Keratinocyte (primary cell): ENCODE results near the gene TMEM184A. TPM values are rescaled to one million over a fixed set of nuclear protein-coding genes. Genes with fewer than 3 reads are reported as not detected.

Source experiments
- DNase-seq: peaks from one replicate; pipeline ENCODE4 v3.0.0-alpha.2; 2011; ENCODE audit warnings: low read depth, missing footprints, low spot score
- FAIRE-seq: peaks from 2 replicates; lab custom pipeline; 2011; peaks lifted over from hg19 to GRCh38; lab: Jason Lieb, UNC
- H2AFZ ChIP-seq: 2 replicates; pipeline ENCODE4 v1.6.0; 2012; ENCODE audit warnings: low read length, control low read depth, inconsistent platforms; ENCODE audit not compliant: control insufficient read depth
- H3K27ac ChIP-seq: 2 replicates; pipeline ENCODE4 v1.5.1; 2011; ENCODE audit warnings: low read length; ENCODE audit not compliant: control insufficient read depth, insufficient read depth
- H3K27me3 ChIP-seq: 3 replicates; pipeline ENCODE4 v1.6.0; 2011; ENCODE audit warnings: low read length; ENCODE audit not compliant: control insufficient read depth, insufficient read depth; ENCODE audit errors: extremely low read depth
- H3K36me3 ChIP-seq, 2 experiments: 2 replicates in 1 of 2; 3 replicates in 1 of 2; pipeline ENCODE4 v1.5.1; 2011; ENCODE audit warnings: low read length in 2 of 2, mild to moderate bottlenecking in 1 of 2; ENCODE audit not compliant: control insufficient read depth in 2 of 2, insufficient read depth in 2 of 2; ENCODE audit errors: extremely low read depth in 1 of 2
- H3K4me1 ChIP-seq: 3 replicates; pipeline ENCODE4 v1.5.1; 2011; ENCODE audit warnings: low read length; ENCODE audit not compliant: control insufficient read depth, insufficient read depth; ENCODE audit errors: extremely low read depth
- H3K4me2 ChIP-seq: 3 replicates; pipeline ENCODE4 v1.6.0; 2011; ENCODE audit warnings: low read depth, low read length; ENCODE audit not compliant: control insufficient read depth, insufficient read depth; ENCODE audit errors: extremely low read depth
- H3K4me3 ChIP-seq, 3 experiments: fragments of 200-600 bp in 1 of 3; sonication (generic) in 1 of 3; 2 replicates in 2 of 3; 3 replicates in 1 of 3; pipeline ENCODE4 v1.5.1; 2011 to 2016; ENCODE audit warnings: low read length in 3 of 3, mild to moderate bottlenecking in 3 of 3, control low read depth in 2 of 3, inconsistent platforms in 1 of 3, low read depth in 1 of 3, mixed read lengths in 1 of 3, mixed run types in 1 of 3, moderate library complexity in 1 of 3; ENCODE audit not compliant: control insufficient read depth in 2 of 3, insufficient read depth in 2 of 3; ENCODE audit errors: extremely low read depth in 1 of 3
- H3K79me2 ChIP-seq: 2 replicates; pipeline ENCODE4 v1.6.0; 2012; ENCODE audit warnings: low read length; ENCODE audit not compliant: control insufficient read depth, insufficient read depth
- H3K9ac ChIP-seq: 3 replicates; pipeline ENCODE4 v1.6.0; 2011; ENCODE audit warnings: low read length; ENCODE audit not compliant: control insufficient read depth, insufficient read depth; ENCODE audit errors: extremely low read depth
- H3K9me1 ChIP-seq: 3 replicates; pipeline ENCODE4 v1.6.0; 2011; ENCODE audit warnings: low read length; ENCODE audit not compliant: control insufficient read depth, insufficient read depth; ENCODE audit errors: extremely low read depth
- H3K9me3 ChIP-seq: 2 replicates; pipeline ENCODE4 v1.5.1; 2012; ENCODE audit warnings: low read depth, low read length; ENCODE audit not compliant: control insufficient read depth
- H4K20me1 ChIP-seq: 3 replicates; pipeline ENCODE4 v1.6.0; 2011; ENCODE audit warnings: low read length; ENCODE audit not compliant: control insufficient read depth, insufficient read depth; ENCODE audit errors: extremely low read depth
- CTCF ChIP-seq, 3 experiments: IDR thresholded peaks in 1 of 3; conservative IDR thresholded peaks in 1 of 3; optimal IDR thresholded peaks in 1 of 3; 2 replicates in 2 of 3; 3 replicates in 1 of 3; pipeline versions ENCODE3 to v1.5.1; 2011; ENCODE audit warnings: low read length in 3 of 3, mild to moderate bottlenecking in 3 of 3, moderate library complexity in 2 of 3, control low read depth in 1 of 3, inconsistent platforms in 1 of 3; ENCODE audit not compliant: insufficient read depth in 2 of 3; ENCODE audit errors: extremely low read depth in 1 of 3
- EZH2 ChIP-seq: IDR thresholded peaks from one replicate; pipeline ENCODE4 v1.6.1; 2012; ENCODE audit warnings: inconsistent platforms, mild to moderate bottlenecking, low read length, moderate library complexity
- dilution Hi-C: fragments of 300-500 bp; cut with MboI; formaldehyde crosslinking; loops from one replicate; pipeline ENCODE4 v1.7.0; 2020; ENCODE audit warnings: low sequenced_read_pairs; ENCODE audit not compliant: extremely low pct_ligation_motif_present
- polyA plus RNA-seq, 5 experiments: library from polyadenylated mRNA; depleted of rRNA in 3 of 5; stranded (reverse) in 3 of 5; stranded (forward) in 1 of 5; unstranded in 1 of 5; fragments of >200 nt; gene quantifications; 1 replicate in 1 of 5; 2 replicates in 3 of 5; 3 replicates in 1 of 5; pipeline versions ENCODE4 v1.2.1 to v1.2.3, GENCODE V29; 2011 to 2012; ENCODE audit warnings: missing spikeins in 2 of 5, low read depth in 1 of 5, low replicate concordance in 1 of 5

The TMEM184A gene
- polyA plus RNA-seq, 1 donor (not counting 4 experiments of a cell fraction or from before 2014, with no cell fraction given): 2.9 TPM

- Histone ChIP-seq H3K4me3 (no peak overlapping the region), H3K4me2 (no peak overlapping the region), H3K9ac (no peak overlapping the region), H4K20me1 (no peaks in the 10 kb centered on the region), H3K27me3 (no peaks in the 10 kb centered on the region), H2AFZ (no peak overlapping the region), H3K79me2 (no peaks in the 10 kb centered on the region), H3K9me1 (no peaks in the 10 kb centered on the region), H3K9me3 (no peaks in the 10 kb centered on the region), H3K27ac (no peak overlapping the region), H3K36me3 (no peaks in the 10 kb centered on the region), H3K4me1 (peaks cover 18% of the 10 kb centered on the region)
- DNase-seq (no peak), FAIRE-seq (no peak)
- dilution Hi-C loops: no loop called here
- TF ChIP-seq CTCF (optimal IDR thresholded peaks at IDR 0.05 in 1 of 3, IDR thresholded peaks at IDR 0.05 in 1 of 3, conservative IDR thresholded peaks at IDR 0.05 in 1 of 3; ENCODE audit: extremely low read depth in 1 of 3, insufficient read depth in 2 of 3, low read length in 3 of 3) (no peak), EZH2 (no peak)
Measured at GRCh38 chr7:1552200-1552599, 3.8 kb downstream of the TMEM184A start.

- no peaks in the 10 kb centered on the region for H3K36me3 ChIP-seq
- no peaks in the 10 kb centered on the region for H3K9me1 ChIP-seq
- H3K9me3 ChIP-seq: no peaks in the 10 kb centered on the region
- no peak overlapping the region for H3K4me2 ChIP-seq
- H3K79me2 ChIP-seq: no peaks in the 10 kb centered on the region
- H3K4me3 ChIP-seq: no peak overlapping the region
- H3K9ac ChIP-seq: no peak overlapping the region
- TF ChIP-seq EZH2: no peak
- TF ChIP-seq CTCF (optimal IDR thresholded peaks at IDR 0.05 in 1 of 3, IDR thresholded peaks at IDR 0.05 in 1 of 3, conservative IDR thresholded peaks at IDR 0.05 in 1 of 3; ENCODE audit: extremely low read depth in 1 of 3, insufficient read depth in 2 of 3, low read length in 3 of 3): no peak
- dilution Hi-C loops: no loop called here
- H3K27ac ChIP-seq: no peak overlapping the region
- no peak overlapping the region for H2AFZ ChIP-seq
- H3K4me1 ChIP-seq: peaks cover 10% of the 10 kb centered on the region
- FAIRE-seq (no peak), DNase-seq (no peak)
- H3K27me3 ChIP-seq: no peaks in the 10 kb centered on the region
- no peaks in the 10 kb centered on the region for H4K20me1 ChIP-seq
Measured at GRCh38 chr7:1550846-1551155, 5.2 kb downstream of the TMEM184A start.
